HUES6 (cell line): ENCODE measurements around the gene TENM4.

Experiments used
- H3K27ac ChIP-seq: 2 replicates; pipeline ENCODE4 v1.7.0; 2013; ENCODE audit warnings: low read depth, mild to moderate bottlenecking, low read length, inconsistent platforms
- H3K27me3 ChIP-seq: 2 replicates; pipeline ENCODE4 v1.6.1; 2013; ENCODE audit warnings: low read length; ENCODE audit not compliant: control insufficient read depth, insufficient read depth
- H3K36me3 ChIP-seq: 2 replicates; pipeline ENCODE4 v1.6.1; 2013; ENCODE audit warnings: low read length; ENCODE audit not compliant: control insufficient read depth, insufficient read depth
- H3K4me1 ChIP-seq: 2 replicates; pipeline ENCODE4 v1.6.1; 2013; ENCODE audit warnings: low read length; ENCODE audit not compliant: control insufficient read depth, insufficient read depth
- H3K4me3 ChIP-seq: 2 replicates; pipeline ENCODE4 v1.5.1; 2013; ENCODE audit warnings: low read depth, low read length
- H3K9ac ChIP-seq: one replicate; pipeline ENCODE4 v1.6.1; 2013; ENCODE audit warnings: mild to moderate bottlenecking, low read length
- H3K9me3 ChIP-seq: 2 replicates; pipeline ENCODE4 v1.6.1; 2013; ENCODE audit warnings: low read depth, low read length; ENCODE audit not compliant: control insufficient read depth, insufficient read depth

Gene TENM4

GRCh38 chr11:78725200-78725599 is 715.6 kb downstream of the TENM4 start:
- Histone ChIP-seq H3K4me1 (no peaks in the 10 kb centered on the region), H3K4me3 (no peak overlapping the region), H3K9me3 (no peaks in the 10 kb centered on the region), H3K36me3 (no peaks in the 10 kb centered on the region), H3K27ac (no peak overlapping the region), H3K9ac (no peak overlapping the region), H3K27me3 (no peaks in the 10 kb centered on the region)

- no peak overlapping the region for H3K27ac ChIP-seq
- H3K36me3 ChIP-seq: no peaks in the 10 kb centered on the region
- H3K27me3 ChIP-seq: no peaks in the 10 kb centered on the region
- H3K4me1 ChIP-seq: no peaks in the 10 kb centered on the region
- H3K4me3 ChIP-seq: no peak overlapping the region
- no peaks in the 10 kb centered on the region for H3K9me3 ChIP-seq
- H3K9ac ChIP-seq: no peak overlapping the region
Measured at GRCh38 chr11:78722786-78723185, 718.0 kb downstream of the TENM4 start.

DNA sequence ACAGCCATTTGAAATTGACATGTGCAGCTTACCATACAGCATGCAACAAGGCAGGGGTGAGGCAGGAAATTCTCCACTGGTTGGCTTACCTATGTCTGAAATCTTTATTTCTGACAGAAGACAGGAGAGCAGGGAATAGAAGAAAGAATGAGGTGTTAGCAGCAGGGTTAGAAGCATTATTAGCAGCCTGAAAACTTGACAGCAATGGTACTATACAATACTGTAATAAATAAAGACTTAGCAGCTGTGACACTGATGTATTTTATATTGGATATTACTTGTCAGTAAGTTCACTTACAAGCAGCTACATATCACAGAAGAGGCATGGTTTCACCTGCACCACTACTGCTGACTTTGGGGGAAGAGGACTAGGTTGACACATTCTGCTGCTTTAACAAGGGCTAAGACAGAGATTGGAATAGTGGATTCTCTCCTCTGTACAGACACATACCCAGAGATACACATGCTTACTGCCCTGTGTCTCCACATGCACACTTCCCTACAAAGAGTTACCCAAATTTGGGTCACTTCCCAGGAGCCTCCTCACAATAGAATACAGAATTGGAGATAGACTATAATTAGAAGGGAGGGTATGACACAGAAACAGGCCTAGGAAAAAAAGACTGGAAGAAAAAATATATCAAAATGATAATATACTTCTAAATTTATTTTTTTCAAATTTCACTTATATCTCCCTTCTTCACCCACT is 720.4 kb downstream of the TENM4 start:
- no peak overlapping the region for H3K27ac ChIP-seq
- H3K4me1 ChIP-seq: no peaks in the 10 kb centered on the region; the same call in 1 of the 2 replicates
- H3K27me3 ChIP-seq: no peaks in the 10 kb centered on the region
- H3K9ac ChIP-seq: no peak overlapping the region
- no peaks in the 10 kb centered on the region for H3K36me3 ChIP-seq
- no peak overlapping the region for H3K4me3 ChIP-seq
- H3K9me3 ChIP-seq: no peaks in the 10 kb centered on the region

- Histone ChIP-seq H3K36me3 (no peaks in the 10 kb centered on the region), H3K27ac (no peak overlapping the region), H3K4me1 (no peaks in the 10 kb centered on the region; the same call in 1 of the 2 replicates), H3K9ac (no peak overlapping the region), H3K4me3 (no peak overlapping the region), H3K9me3 (no peaks in the 10 kb centered on the region), H3K27me3 (no peaks in the 10 kb centered on the region)
Measured at GRCh38 chr11:78717041-78717440, 723.8 kb downstream of the TENM4 start.

DNA sequence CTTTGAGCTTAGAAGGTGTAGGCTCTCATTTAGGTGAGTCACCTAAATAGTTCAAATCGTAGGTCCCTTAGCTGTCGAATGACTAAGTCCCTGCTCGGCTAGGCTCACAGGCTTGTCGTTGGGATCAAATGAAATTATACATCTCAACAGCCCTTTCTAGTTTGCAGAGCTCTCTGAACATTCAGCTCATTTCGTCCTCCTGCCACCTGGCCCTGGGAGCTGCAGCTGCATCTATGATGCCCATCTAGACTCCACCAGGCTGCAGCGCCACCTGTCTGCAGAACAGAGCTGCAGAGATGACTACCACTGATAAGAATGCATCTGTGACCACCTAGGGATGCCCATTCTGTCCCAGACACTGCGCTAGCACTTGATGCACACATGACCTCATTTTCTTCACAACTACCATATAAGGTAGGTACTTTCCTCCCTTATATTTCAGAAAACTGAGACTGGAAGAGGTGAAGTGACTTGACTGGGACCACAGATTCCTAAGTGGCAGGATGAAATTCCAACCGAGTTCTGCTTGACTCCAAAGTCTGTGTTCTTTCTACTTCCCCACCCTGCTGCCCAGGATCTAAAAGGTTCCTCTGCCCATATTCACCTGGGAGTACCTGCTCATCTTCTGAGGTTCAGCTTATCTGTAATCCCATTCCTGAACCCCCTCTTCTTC is 725.1 kb downstream of the TENM4 start:
- Histone ChIP-seq H3K9me3 (no peaks in the 10 kb centered on the region), H3K27ac (no peak overlapping the region), H3K4me1 (no peaks in the 10 kb centered on the region; the same call in 1 of the 2 replicates), H3K4me3 (no peak overlapping the region), H3K36me3 (no peaks in the 10 kb centered on the region), H3K27me3 (no peaks in the 10 kb centered on the region), H3K9ac (peak overlapping the region; percentile 26)

DNA sequence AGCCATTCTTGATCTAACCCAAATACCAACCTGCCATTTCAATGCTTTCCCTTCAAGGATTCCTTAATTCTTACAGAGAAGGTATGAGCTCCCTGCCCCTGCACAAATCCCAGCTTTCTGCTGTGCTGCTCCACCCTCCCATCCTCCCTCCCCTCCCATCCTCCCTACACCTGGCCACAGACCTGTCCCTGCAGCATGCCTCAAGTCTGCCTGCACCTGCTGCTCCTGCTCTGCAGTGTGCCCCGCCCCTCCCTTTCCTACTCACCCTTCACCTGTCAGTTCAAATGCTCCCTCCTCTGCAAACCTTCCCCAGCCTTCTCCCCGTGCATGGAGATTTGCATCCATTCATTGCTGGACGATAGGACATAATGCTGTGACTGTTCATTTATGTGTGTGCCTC is 726.3 kb downstream of the TENM4 start:
- Histone ChIP-seq H3K27ac (no peak overlapping the region), H3K9me3 (no peaks in the 10 kb centered on the region), H3K36me3 (no peaks in the 10 kb centered on the region), H3K9ac (no peak overlapping the region), H3K4me3 (no peak overlapping the region), H3K27me3 (no peaks in the 10 kb centered on the region), H3K4me1 (no peaks in the 10 kb centered on the region; the same call in 1 of the 2 replicates)

DNA sequence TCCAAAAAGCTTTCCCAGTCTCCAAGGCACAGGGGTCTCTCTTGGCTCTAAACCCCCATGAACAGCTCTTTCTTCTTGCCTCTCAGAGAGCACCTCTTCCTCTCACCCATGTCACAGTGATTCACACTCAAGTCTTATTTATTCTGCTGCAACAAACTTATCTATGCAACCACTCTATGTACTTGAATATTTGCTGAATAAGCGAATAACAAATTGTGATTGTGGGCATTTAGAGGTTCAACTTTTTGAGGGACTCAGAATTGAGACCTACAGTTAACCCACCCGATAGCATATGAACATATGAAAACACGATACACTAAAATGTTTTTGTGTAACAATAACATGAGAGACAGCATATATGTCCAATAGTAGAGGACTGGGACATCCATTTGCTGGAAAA is 729.1 kb downstream of the TENM4 start:
- no peaks in the 10 kb centered on the region for H3K27me3 ChIP-seq
- H3K9ac ChIP-seq: no peak overlapping the region
- H3K4me1 ChIP-seq: peaks cover 3% of the 10 kb centered on the region; the same call in 1 of the 2 replicates
- peaks cover 4% of the 10 kb centered on the region; the same call in 1 of the 2 replicates for H3K36me3 ChIP-seq
- no peaks in the 10 kb centered on the region for H3K9me3 ChIP-seq
- H3K27ac ChIP-seq: no peak overlapping the region
- H3K4me3 ChIP-seq: no peak overlapping the region

DNA sequence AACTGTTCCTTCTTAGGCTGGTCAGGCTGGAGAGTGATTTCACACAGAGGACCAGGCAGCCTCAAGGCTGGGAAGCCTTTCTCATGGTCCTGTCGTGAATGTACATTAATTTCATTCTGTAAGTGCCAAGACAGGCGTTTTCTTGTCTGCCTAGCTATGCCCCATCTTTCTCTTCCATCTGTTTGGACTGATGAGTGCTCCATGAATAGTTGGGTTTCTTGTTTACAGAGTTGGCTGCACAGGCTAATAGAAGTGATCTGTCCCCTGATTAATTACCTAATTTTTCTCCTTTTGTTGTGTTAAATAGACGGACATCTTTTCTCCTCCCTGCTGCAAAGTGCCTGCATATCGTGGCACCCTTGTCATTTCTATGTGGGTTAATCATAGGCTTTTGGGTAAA is 730.4 kb downstream of the TENM4 start:
- Histone ChIP-seq H3K27ac (no peak overlapping the region), H3K36me3 (peaks cover 4% of the 10 kb centered on the region; the same call in 1 of the 2 replicates), H3K27me3 (no peaks in the 10 kb centered on the region), H3K4me1 (0 out of 2 replicates have a peak, but pooled peaks cover 3% of the 10 kb centered on the region), H3K4me3 (no peak overlapping the region), H3K9ac (no peak overlapping the region), H3K9me3 (no peaks in the 10 kb centered on the region)

DNA sequence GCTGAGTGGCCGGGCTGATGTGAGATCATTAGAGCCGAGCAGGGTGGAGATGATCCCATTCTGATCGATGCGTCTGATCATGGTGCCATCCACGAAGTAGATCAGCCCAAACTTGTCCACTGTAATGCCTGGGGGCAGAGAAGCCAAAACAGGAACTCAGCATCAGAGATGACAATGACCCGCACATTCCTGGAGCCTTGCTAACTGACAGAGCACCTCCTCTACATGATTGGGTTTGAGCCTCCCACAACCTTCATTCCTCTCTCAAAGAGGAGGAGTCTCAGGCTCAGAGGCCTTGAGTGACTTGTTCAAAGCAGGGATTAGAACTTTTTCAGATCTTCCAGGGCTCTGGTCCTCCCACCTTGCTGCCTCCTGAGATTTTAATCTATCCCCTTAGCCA is 732.4 kb downstream of the TENM4 start:
- H3K27ac ChIP-seq: no peak overlapping the region
- H3K9ac ChIP-seq: no peak overlapping the region
- no peaks in the 10 kb centered on the region for H3K9me3 ChIP-seq
- H3K4me1 ChIP-seq: 0 out of 2 replicates have a peak, but pooled peaks cover 3% of the 10 kb centered on the region
- no peak overlapping the region for H3K4me3 ChIP-seq
- peaks cover 4% of the 10 kb centered on the region; the same call in 1 of the 2 replicates for H3K36me3 ChIP-seq
- no peaks in the 10 kb centered on the region for H3K27me3 ChIP-seq

DNA sequence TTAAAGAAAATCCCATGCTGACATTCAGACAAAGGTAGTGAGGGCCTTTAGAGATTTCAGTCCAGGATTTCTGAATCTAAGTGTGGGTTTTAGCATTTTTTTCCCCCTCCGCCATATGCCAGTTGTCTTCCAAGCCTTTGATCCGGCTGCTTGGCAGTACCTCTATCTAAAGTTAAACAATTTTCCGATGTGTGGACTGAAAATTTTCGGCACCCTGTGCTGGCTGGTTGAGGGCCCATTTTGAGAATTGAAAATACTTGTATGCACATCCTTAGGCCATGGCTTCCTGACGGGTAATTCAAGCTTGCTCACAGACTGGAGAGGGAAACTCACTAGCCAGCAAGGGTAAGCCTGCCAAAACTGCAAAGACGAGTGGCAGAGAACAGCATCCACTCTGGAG is 734.3 kb downstream of the TENM4 start:
- Histone ChIP-seq H3K27me3 (no peaks in the 10 kb centered on the region), H3K27ac (no peak overlapping the region), H3K9ac (no peak overlapping the region), H3K4me1 (0 out of 2 replicates have a peak, but pooled peaks cover 3% of the 10 kb centered on the region), H3K36me3 (peaks cover 4% of the 10 kb centered on the region; the same call in 1 of the 2 replicates), H3K9me3 (no peaks in the 10 kb centered on the region), H3K4me3 (no peak overlapping the region)

DNA sequence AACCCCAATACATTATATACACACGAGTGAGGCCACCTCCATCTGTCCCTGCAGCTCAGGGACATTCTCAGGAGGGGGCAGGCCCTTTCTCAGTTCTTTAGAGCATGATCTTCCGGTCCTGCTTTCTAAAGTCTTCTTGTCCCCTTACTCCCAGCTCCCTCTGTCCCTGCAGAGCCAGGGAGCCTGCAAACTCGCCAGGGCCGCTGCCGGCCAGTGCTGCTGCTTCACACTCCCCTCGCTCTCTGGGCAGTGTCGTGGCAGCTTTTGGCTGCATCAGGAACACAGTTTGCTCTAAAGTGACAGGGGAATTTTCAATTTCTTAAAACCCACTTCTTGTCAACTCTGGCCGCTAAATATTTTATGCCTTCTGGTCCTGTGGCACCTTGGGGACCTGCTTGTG is 736.0 kb downstream of the TENM4 start:
- Histone ChIP-seq H3K4me1 (0 out of 2 replicates have a peak, but pooled peaks cover 3% of the 10 kb centered on the region), H3K27me3 (no peaks in the 10 kb centered on the region), H3K4me3 (no peak overlapping the region), H3K9me3 (no peaks in the 10 kb centered on the region), H3K27ac (no peak overlapping the region), H3K9ac (no peak overlapping the region), H3K36me3 (peaks cover 6% of the 10 kb centered on the region; the same call in 1 of the 2 replicates)
